Cardiac muscle cell (in vitro differentiated cells and primary cell): ENCODE data around the gene SH3BP5. TPM values are rescaled to one million over a fixed set of nuclear protein-coding genes. Genes with fewer than 3 reads are reported as not detected.

Experiments
- DNase-seq, 2 donors: peaks; one replicate each; pipeline versions ENCODE4 v3.0.0 to v3.0.0-alpha.2; 2010 to 2017; ENCODE audit warnings: low read depth in 1 of 2, low spot score in 1 of 2
- H3K27ac ChIP-seq: fragments of 200-600 bp; sonication (generic); 2 replicates; pipeline ENCODE4 v1.5.1; 2016
- H3K27me3 ChIP-seq: fragments of 200-600 bp; sonication (generic); 2 replicates; pipeline ENCODE4 v1.6.0; 2016; ENCODE audit warnings: control low read depth
- H3K36me3 ChIP-seq: fragments of 200-600 bp; sonication (generic); 2 replicates; pipeline ENCODE4 v1.5.1; 2016; ENCODE audit warnings: control low read depth
- H3K4me1 ChIP-seq: fragments of 200-600 bp; sonication (generic); 2 replicates; pipeline ENCODE4 v1.8.1; 2017; ENCODE audit warnings: low read depth, mild to moderate bottlenecking, mixed run types
- H3K4me3 ChIP-seq: fragments of 200-600 bp; sonication (generic); 2 replicates; pipeline ENCODE4 v1.5.1; 2016; ENCODE audit warnings: mild to moderate bottlenecking
- H3K9me3 ChIP-seq: fragments of 200-600 bp; sonication (generic); 2 replicates; pipeline ENCODE4 v1.5.1; 2017; ENCODE audit warnings: low read depth, mild to moderate bottlenecking, control low read depth
- polyA plus RNA-seq: library from polyadenylated mRNA; unstranded; fragments of >200 nt; fragmentation: Nextera tagmentation; extraction: Ambion mirVana; gene quantifications from 2 replicates; pipeline ENCODE4 v1.2.1, GENCODE V29; 2016
- total RNA-seq: library from RNA; depleted of rRNA; stranded (reverse); fragments of >200 nt; gene quantifications from 2 replicates; pipeline ENCODE4 v1.2.3, GENCODE V29; 2016
- TF ChIP-seq, protein P1 (sequence below): IDR thresholded peaks from 2 replicates; pipeline ENCODE4 v1.5.1; 2012; ENCODE audit warnings: low read depth, mild to moderate bottlenecking, low read length

Gene SH3BP5
- total and polyA plus RNA-seq, 2 experiments from 2014 or later, result 10.6 to 18.5 TPM

DNA sequence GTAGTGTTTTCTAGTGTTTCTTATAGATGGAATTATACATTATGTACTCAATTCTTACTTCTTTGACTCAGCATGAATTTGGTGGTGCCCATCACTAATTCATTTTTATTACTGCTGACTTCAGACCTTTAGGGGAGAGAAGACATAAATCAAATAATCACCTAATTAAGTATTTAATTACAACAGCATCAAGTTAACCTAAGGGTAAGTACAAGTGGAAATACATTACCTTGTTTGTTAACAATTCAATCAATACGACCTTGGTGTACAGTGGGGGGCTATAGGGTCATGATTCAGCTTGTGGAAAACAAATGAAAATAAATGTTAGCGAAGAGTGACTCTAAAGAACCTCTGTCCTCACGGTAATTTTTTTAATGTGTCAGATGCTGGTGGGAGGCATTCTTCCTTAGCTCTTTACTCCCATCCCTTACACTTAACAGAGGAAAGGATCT, 126.9 kb downstream of the SH3BP5 start:
- Histone ChIP-seq H3K9me3 (no peaks in the 10 kb centered on the region), H3K36me3 (peaks cover 4% of the 10 kb centered on the region), H3K4me3 (peak overlapping the region; percentile 77), H3K4me1 (peaks cover 19% of the 10 kb centered on the region), H3K27ac (peak overlapping the region; percentile 99), H3K27me3 (no peaks in the 10 kb centered on the region)
- TF ChIP-seq, protein P1, sequence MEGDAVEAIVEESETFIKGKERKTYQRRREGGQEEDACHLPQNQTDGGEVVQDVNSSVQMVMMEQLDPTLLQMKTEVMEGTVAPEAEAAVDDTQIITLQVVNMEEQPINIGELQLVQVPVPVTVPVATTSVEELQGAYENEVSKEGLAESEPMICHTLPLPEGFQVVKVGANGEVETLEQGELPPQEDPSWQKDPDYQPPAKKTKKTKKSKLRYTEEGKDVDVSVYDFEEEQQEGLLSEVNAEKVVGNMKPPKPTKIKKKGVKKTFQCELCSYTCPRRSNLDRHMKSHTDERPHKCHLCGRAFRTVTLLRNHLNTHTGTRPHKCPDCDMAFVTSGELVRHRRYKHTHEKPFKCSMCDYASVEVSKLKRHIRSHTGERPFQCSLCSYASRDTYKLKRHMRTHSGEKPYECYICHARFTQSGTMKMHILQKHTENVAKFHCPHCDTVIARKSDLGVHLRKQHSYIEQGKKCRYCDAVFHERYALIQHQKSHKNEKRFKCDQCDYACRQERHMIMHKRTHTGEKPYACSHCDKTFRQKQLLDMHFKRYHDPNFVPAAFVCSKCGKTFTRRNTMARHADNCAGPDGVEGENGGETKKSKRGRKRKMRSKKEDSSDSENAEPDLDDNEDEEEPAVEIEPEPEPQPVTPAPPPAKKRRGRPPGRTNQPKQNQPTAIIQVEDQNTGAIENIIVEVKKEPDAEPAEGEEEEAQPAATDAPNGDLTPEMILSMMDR, result no peak
- DNase-seq, result no peak

Other genes starting within 250 kb of the SH3BP5 start
- gene RBSN, start 233.4 kb downstream of the SH3BP5 start, total RNA-seq, result 22.9 and 32.0 TPM in 2 replicates
- 22.6 and 33.1 TPM in 2 replicates for gene RBSN, start 233.4 kb downstream of the SH3BP5 start, polyA plus RNA-seq
- gene CAPN7, start 126.3 kb downstream of the SH3BP5 start, total RNA-seq, result 21.2 and 33.1 TPM in 2 replicates
- 26.7 and 37.4 TPM in 2 replicates for gene CAPN7, start 126.3 kb downstream of the SH3BP5 start, polyA plus RNA-seq
- 17.1 and 21.1 TPM in 2 replicates for gene METTL6, start 95.0 kb upstream of the SH3BP5 start, total RNA-seq
- 19.7 and 26.2 TPM in 2 replicates for gene METTL6, start 95.0 kb upstream of the SH3BP5 start, polyA plus RNA-seq
- gene EAF1, start 95.0 kb upstream of the SH3BP5 start, total RNA-seq, result 13.2 and 20.9 TPM in 2 replicates
- 8.7 and 12.7 TPM in 2 replicates for gene EAF1, start 95.0 kb upstream of the SH3BP5 start, polyA plus RNA-seq
- gene COLQ, start 189.1 kb upstream of the SH3BP5 start, total RNA-seq, result 4.5 and 10.4 TPM in 2 replicates
- 7.5 and 12.6 TPM in 2 replicates for gene COLQ, start 189.1 kb upstream of the SH3BP5 start, polyA plus RNA-seq